CD4-positive, alpha-beta T cell (primary cell): ENCODE data around the gene LIPK. TPM values are rescaled to one million over a fixed set of nuclear protein-coding genes. Genes with fewer than 3 reads are reported as not detected.
"Not testable (repeated sequence)": the region's sequence is repeated elsewhere in the genome, so short reads cannot be mapped to it uniquely, and the experiment has no call there.

Source experiments
- ATAC-seq: fragments of 200-7000 bp; cut with Tn5 transposase; one replicate; pipeline ENCODE4 v1.10.0; 2022; ENCODE audit warnings: mild to moderate bottlenecking; ENCODE audit not compliant: poor library complexity
- CTCF ChIA-PET: fragments of 350-600 bp; sonication (Branson Sonifier 250); formaldehyde crosslinking; loops from one replicate; lab custom pipeline; 2021; ENCODE audit warnings: antibody characterized with exemption, inconsistent platforms; lab: Charles Lee
- POLR2A ChIA-PET: fragments of 350-600 bp; sonication (Branson Sonifier 250); formaldehyde crosslinking; loops from one replicate; lab custom pipeline; 2021; ENCODE audit warnings: antibody characterized with exemption, inconsistent platforms; lab: Charles Lee
- DNase-seq, 14 experiments: peaks; one replicate each; pipeline ENCODE4 v3.0.0-alpha.2; 2013 to 2020; ENCODE audit warnings: mixed read lengths in 2 of 14
- H3K27ac ChIP-seq, 2 donors: one replicate each; pipeline versions ENCODE4 v1.5.1 to v1.7.0; 2013; ENCODE audit warnings: low read length in 2 of 2, low read depth in 1 of 2, mild to moderate bottlenecking in 1 of 2
- H3K27me3 ChIP-seq, 2 experiments: 1 replicate in 1 of 2; 2 replicates in 1 of 2; pipeline versions ENCODE4 v1.6.1 to v1.7.0; 2013; ENCODE audit warnings: low read length in 2 of 2, control low read depth in 1 of 2, mild to moderate bottlenecking in 1 of 2, moderate library complexity in 1 of 2; ENCODE audit not compliant: insufficient read depth in 2 of 2, control insufficient read depth in 1 of 2
- H3K36me3 ChIP-seq: one replicate; pipeline ENCODE4 v1.6.1; 2013; ENCODE audit warnings: low read length, control low read depth; ENCODE audit not compliant: insufficient read depth
- H3K4me1 ChIP-seq: one replicate; pipeline ENCODE4 v1.6.1; 2013; ENCODE audit warnings: low read length, control low read depth; ENCODE audit not compliant: insufficient read depth
- H3K4me3 ChIP-seq: one replicate; pipeline ENCODE4 v1.5.1; 2013; ENCODE audit warnings: mild to moderate bottlenecking, low read length, moderate library complexity
- H3K9me3 ChIP-seq, 2 experiments: 1 replicate in 1 of 2; 2 replicates in 1 of 2; pipeline versions ENCODE4 v1.6.1 to v1.7.0; 2013; ENCODE audit warnings: low read length in 2 of 2, mild to moderate bottlenecking in 2 of 2, control low read depth in 1 of 2, moderate library complexity in 1 of 2; ENCODE audit not compliant: control insufficient read depth in 1 of 2, insufficient read depth in 1 of 2
- H3K27ac Mint-ChIP-seq: one replicate; pipeline ENCODE4 v1.8.0; 2020; ENCODE audit warnings: mixed read lengths
- H3K27me3 Mint-ChIP-seq: one replicate; pipeline ENCODE4 v1.8.0; 2021; ENCODE audit warnings: mixed read lengths
- H3K36me3 Mint-ChIP-seq: one replicate; pipeline ENCODE4 v1.8.0; 2021; ENCODE audit warnings: low read depth, mixed read lengths
- H3K4me1 Mint-ChIP-seq: one replicate; pipeline ENCODE4 v1.8.0; 2021; ENCODE audit warnings: low read depth, mixed read lengths
- H3K4me3 Mint-ChIP-seq: one replicate; pipeline ENCODE4 v1.8.0; 2020; ENCODE audit warnings: mild to moderate bottlenecking, mixed read lengths
- H3K9me3 Mint-ChIP-seq: one replicate; pipeline ENCODE4 v1.8.0; 2020; ENCODE audit warnings: mixed read lengths
- CTCF ChIP-seq: fragments of 200-600 bp; IDR thresholded peaks from one replicate; pipeline ENCODE4 v1.8.0; 2022; ENCODE audit warnings: antibody characterized with exemption, mild to moderate bottlenecking
- intact Hi-C, 2 experiments: fragments of 100-400 bp; cut with DNase I in 1 of 2; cut with micrococcal nuclease in 1 of 2; formaldehyde crosslinking; loops; one replicate each; pipeline versions ENCODE4 v1.15.1 to v1.9.0; 2023 to 2025; cut with DNase I, micrococcal nuclease
- total RNA-seq, 174 experiments: library from RNA in 2 of 174; stranded (reverse) in 2 of 174; gene quantifications; one replicate each; pipeline ENCODE4 v1.2.3 and lab custom pipeline; 2021 to 2026

Gene LIPK
- total RNA-seq, 2 experiments from 2014 or later: not detected

GRCh38 chr10:88660598-88660884 is 45.5 kb upstream of the LIPK start:
- CTCF ChIA-PET: interaction anchor here (0.6 kb wide), 1 partner anchor 1047 kb away, joined by 4 read pairs; no protein-coding TSS in a partner anchor
- Mint-ChIP-seq H3K4me1 (no peaks in the 10 kb centered on the region), H3K4me3 (no peak overlapping the region), H3K36me3 (no peaks in the 10 kb centered on the region), H3K27ac (no peak overlapping the region), H3K9me3 (no peaks in the 10 kb centered on the region), H3K27me3 (no peaks in the 10 kb centered on the region)
- no peak for TF ChIP-seq CTCF
- intact Hi-C loops: no loop called here
- POLR2A ChIA-PET: no interaction called here
- H3K36me3 ChIP-seq: no peaks in the 10 kb centered on the region
- H3K27me3 ChIP-seq: no peaks in the 10 kb centered on the region
- no peak overlapping the region for H3K27ac ChIP-seq
- no peak overlapping the region for H3K4me3 ChIP-seq
- H3K9me3 ChIP-seq: no peaks in the 10 kb centered on the region
- no peaks in the 10 kb centered on the region for H3K4me1 ChIP-seq
- no peak for ATAC-seq
- DNase-seq: no peak

GRCh38 chr10:88661018-88661417 is 45.0 kb upstream of the LIPK start:
- TF ChIP-seq CTCF: no peak
- intact Hi-C loops: no loop called here
- no peak for ATAC-seq
- no peaks in the 10 kb centered on the region for H3K9me3 ChIP-seq
- Mint-ChIP-seq H3K4me1 (no peaks in the 10 kb centered on the region), H3K27ac (no peak overlapping the region), H3K9me3 (no peaks in the 10 kb centered on the region), H3K4me3 (no peak overlapping the region), H3K27me3 (no peaks in the 10 kb centered on the region), H3K36me3 (no peaks in the 10 kb centered on the region)
- no peaks in the 10 kb centered on the region for H3K36me3 ChIP-seq
- H3K27me3 ChIP-seq: no peaks in the 10 kb centered on the region
- H3K27ac ChIP-seq: no peak overlapping the region
- no peak overlapping the region for H3K4me3 ChIP-seq
- POLR2A ChIA-PET: no interaction called here
- DNase-seq: no peak
- CTCF ChIA-PET: no interaction called here
- no peaks in the 10 kb centered on the region for H3K4me1 ChIP-seq

GRCh38 chr10:88661577-88661976 is 44.5 kb upstream of the LIPK start:
- no peak for TF ChIP-seq CTCF
- no peak overlapping the region for H3K27ac ChIP-seq
- no peaks in the 10 kb centered on the region for H3K36me3 ChIP-seq
- H3K27ac Mint-ChIP-seq: no peak overlapping the region
- no peaks in the 10 kb centered on the region for H3K27me3 ChIP-seq
- H3K9me3 Mint-ChIP-seq: no peaks in the 10 kb centered on the region
- ChIA-PET POLR2A (no interaction called here), CTCF (no interaction called here)
- no peak for ATAC-seq
- H3K4me3 ChIP-seq: no peak overlapping the region
- H3K4me1 ChIP-seq: no peaks in the 10 kb centered on the region
- H3K4me1 Mint-ChIP-seq: no peaks in the 10 kb centered on the region
- intact Hi-C loops: no loop called here
- H3K36me3 Mint-ChIP-seq: no peaks in the 10 kb centered on the region
- H3K4me3 Mint-ChIP-seq: no peak overlapping the region
- no peaks in the 10 kb centered on the region for H3K9me3 ChIP-seq
- DNase-seq: no peak
- no peaks in the 10 kb centered on the region for H3K27me3 Mint-ChIP-seq

GRCh38 chr10:88663153-88663552 is 42.9 kb upstream of the LIPK start:
- H3K27ac Mint-ChIP-seq, H3K36me3 Mint-ChIP-seq, H3K27ac ChIP-seq, CTCF ChIA-PET, H3K4me1 Mint-ChIP-seq, DNase-seq, H3K9me3 ChIP-seq, intact Hi-C loops, H3K4me3 Mint-ChIP-seq, H3K36me3 ChIP-seq, H3K9me3 Mint-ChIP-seq, POLR2A ChIA-PET, H3K4me1 ChIP-seq, H3K27me3 Mint-ChIP-seq, H3K27me3 ChIP-seq, H3K4me3 ChIP-seq, ATAC-seq: not testable (repeated sequence)
